NCI-H774 (cell line): Measurements from ENCODE around the gene DLEC1.

Source experiments
- DNase-seq: peaks from one replicate; lab custom pipeline; 2025; lab: John Stamatoyannopoulos, UW

The DLEC1 gene

DNA sequence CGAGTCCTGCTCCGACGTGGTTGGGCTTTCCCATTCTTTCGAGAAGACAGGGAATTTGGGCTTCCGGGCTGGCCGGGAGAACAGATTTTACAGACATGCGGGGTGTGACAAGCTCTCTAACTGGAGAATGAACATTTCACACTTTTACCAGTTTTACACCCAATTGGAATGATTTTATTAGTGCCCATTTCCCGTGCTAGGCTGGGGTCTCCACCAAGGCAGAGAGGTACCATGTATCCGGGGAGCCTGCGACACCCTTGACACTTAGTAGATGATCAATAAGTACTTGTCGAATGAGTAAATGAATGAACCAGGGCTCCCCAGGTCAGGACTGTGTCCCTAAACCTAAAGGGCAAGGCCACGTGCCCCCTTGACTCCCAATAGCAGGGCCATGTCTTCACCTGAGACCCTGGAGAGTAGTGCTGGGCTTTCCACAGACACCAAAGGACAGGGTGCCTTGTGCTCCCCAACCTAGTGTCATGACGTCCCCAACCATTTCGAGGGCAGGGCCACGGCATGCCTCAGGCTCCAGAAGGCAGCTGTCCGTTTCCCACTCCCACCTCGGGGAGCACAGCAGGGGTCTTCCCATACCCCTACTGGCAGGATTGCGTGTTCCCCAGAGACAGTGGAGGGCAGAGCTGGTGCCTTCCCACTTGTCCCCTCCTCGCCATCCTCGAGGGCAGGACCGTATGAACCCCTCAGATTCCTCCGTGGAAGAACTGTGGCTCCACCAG is 98.8 kb downstream of the DLEC1 start:
- DNase-seq = no peak

DNA sequence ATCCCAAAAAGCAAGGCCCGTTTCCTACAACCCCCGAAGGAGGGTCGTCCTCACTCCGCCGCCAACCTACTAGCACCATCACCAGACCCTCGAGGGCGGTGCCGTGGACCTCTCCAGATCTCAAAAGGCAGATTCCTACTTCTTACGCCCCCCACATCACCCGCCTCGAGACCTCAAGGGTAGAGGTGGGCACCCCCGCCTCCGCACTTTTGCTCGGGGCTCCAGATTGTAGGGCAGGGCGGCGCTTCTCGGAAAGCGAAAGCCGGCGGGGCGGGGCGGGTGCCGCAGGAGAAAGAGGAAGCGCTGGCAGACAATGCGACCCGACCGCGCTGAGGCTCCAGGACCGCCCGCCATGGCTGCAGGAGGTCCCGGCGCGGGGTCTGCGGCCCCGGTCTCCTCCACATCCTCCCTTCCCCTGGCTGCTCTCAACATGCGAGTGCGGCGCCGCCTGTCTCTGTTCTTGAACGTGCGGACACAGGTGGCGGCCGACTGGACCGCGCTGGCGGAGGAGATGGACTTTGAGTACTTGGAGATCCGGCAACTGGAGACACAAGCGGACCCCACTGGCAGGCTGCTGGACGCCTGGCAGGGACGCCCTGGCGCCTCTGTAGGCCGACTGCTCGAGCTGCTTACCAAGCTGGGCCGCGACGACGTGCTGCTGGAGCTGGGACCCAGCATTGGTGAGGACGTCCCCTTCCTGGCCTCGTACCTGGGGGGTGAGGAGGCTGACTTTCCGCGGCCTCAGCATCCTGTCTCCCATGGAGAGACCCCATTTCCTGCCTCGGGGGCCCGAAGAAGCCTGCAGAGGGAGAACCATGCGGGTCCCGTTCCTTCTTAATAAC is 99.6 kb downstream of the DLEC1 start, which contains the start of gene MYD88:
TSS of gene MYD88 (plus strand) at position 313 of the 842 bp plus-strand sequence. CDS start at position 353, 40 bp downstream.
- peak; percentile 4 for DNase-seq

DNA sequence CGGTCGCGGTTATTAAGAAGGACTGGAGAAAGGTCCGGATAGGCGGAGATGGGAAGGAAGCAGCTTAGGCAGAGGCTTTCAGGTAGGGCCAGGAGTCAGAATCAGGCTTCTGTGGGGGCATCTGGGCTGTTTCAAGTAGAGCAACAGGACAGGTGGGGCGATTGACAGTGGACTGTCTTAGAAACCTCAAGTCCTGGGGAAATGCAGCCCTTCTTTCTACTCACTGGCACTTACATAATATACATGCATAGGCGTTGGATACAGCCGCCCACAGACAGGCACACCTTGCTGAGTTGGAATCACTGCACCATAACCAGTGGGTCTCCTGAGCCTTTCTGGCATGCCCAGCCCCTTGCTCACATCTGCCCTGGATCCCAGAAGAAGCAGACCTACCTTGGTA is 100.2 kb downstream of the DLEC1 start:
- no peak for DNase-seq

DNA sequence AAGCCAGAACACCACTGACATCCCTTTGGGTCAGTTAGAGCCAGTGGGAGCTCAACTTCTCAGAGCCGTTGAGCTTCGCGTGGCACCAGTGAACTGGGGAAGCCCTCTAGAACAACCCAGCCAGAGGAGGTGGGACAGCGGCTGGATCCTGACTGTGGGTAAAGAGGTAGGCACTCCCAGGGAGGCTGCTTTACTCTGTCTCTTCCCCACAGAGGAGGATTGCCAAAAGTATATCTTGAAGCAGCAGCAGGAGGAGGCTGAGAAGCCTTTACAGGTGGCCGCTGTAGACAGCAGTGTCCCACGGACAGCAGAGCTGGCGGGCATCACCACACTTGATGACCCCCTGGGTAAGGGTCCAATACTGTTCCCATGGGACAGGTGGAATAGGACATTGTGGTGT is 100.6 kb downstream of the DLEC1 start:
- no peak for DNase-seq

DNA sequence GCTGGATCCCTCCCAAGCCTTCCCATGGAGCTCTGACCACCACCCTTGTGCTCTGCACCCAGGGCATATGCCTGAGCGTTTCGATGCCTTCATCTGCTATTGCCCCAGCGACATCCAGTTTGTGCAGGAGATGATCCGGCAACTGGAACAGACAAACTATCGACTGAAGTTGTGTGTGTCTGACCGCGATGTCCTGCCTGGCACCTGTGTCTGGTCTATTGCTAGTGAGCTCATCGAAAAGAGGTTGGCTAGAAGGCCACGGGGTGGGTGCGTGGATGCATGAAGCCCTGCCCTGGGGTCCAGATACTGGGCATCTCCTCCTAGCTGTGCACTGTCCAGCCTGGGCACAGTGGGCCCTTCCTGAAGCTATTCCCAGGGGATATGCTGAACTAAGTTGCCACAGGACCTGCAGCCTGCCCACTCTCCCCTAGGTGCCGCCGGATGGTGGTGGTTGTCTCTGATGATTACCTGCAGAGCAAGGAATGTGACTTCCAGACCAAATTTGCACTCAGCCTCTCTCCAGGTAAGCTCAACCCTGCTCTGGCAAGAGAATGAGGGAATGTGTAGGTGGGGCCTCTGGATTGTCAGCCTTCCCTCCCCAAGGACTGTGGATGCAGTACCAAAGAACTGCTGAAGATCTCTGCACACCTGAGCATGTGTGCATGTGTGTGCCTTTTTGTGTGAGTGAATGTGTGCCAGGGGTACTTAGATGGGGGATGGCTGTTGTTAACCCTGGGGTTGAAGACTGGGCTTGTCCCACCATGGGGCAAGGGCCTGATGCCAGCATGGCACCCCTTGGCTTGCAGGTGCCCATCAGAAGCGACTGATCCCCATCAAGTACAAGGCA is 101.5 kb downstream of the DLEC1 start:
- DNase-seq = no peak

DNA sequence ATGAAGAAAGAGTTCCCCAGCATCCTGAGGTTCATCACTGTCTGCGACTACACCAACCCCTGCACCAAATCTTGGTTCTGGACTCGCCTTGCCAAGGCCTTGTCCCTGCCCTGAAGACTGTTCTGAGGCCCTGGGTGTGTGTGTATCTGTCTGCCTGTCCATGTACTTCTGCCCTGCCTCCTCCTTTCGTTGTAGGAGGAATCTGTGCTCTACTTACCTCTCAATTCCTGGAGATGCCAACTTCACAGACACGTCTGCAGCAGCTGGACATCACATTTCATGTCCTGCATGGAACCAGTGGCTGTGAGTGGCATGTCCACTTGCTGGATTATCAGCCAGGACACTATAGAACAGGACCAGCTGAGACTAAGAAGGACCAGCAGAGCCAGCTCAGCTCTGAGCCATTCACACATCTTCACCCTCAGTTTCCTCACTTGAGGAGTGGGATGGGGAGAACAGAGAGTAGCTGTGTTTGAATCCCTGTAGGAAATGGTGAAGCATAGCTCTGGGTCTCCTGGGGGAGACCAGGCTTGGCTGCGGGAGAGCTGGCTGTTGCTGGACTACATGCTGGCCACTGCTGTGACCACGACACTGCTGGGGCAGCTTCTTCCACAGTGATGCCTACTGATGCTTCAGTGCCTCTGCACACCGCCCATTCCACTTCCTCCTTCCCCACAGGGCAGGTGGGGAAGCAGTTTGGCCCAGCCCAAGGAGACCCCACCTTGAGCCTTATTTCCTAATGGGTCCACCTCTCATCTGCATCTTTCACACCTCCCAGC is 102.4 kb downstream of the DLEC1 start:
- DNase-seq = no peak

DNA sequence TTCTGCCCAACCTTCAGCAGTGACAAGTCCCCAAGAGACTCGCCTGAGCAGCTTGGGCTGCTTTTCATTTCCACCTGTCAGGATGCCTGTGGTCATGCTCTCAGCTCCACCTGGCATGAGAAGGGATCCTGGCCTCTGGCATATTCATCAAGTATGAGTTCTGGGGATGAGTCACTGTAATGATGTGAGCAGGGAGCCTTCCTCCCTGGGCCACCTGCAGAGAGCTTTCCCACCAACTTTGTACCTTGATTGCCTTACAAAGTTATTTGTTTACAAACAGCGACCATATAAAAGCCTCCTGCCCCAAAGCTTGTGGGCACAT is 102.9 kb downstream of the DLEC1 start:
- no peak for DNase-seq

DNA sequence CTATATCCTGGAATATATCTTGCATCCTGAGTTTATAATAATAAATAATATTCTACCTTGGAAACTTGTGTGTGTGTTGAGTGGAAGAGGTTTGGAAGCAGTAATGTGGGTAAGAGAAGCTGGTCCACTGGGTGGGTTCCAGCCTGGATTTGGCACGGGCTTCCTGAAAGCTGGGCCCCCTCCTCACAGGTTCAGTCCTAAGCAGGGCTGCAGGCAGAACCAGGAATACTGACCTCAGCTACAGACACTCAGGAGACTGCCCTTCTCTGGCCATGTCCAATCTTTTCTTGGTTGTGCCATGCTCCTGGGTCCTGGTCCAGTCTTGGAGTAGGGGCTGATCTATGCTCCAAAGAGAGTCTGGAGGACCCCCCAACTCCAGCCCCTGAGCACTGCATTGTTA is 104.0 kb downstream of the DLEC1 start:
- no peak for DNase-seq

DNA sequence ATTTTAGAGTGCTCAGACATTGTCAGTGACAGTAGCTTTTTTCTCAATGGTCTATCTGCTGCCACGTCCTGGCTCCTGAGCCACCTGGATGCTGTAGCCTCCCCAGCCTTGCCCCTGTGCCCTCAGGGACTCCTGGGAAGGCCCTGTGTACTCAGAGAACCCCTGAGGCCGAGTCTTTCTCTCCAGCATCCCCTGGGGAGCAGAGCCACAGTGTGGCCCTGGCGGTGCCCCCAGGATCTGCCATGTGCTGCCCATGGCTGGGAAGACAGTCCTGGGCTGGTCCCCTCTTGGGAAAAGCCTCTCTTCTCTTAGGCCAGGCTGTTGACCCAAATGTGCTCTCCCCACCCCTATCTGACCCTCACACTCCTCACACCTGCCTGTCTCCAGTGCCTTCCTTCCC is 104.5 kb downstream of the DLEC1 start:
- no peak for DNase-seq

DNA sequence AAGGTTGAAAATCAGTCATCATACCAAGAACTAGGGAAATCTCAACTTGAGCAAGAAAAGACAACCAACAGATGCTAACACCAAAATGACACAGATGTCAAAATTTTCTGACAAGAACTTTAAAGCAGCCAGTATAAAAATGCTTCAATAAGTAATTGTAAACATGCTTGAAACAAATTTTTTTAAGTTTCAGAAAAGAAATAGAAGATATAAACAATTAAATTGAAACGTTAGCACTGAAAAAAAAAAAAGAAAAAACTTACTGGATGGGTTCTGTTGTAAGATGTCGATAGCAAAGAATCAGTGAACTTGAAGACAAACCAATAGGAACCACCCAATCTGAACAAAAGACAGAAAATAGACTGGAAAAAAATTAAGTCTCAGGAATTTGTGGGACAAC is 107.5 kb downstream of the DLEC1 start:
- DNase-seq = no peak

DNA sequence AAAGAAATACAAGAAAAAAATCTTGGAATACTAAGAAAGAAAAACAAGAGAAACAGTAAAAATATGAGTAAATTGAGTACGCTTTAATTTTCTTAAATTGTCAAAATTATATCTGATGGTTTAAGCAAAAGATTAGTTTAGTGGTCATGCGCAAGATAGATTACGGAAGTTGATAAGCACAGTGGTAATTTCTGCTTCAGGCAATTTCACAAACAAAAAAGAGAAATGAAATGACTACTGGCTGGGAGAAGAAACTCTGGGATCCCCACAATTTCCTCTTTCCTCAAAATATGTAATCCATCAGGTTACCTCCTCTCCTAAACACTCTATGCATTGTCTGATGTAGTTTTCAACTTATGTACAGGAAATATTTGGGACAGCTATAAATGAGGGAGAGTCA is 108.4 kb downstream of the DLEC1 start:
- no peak for DNase-seq

DNA sequence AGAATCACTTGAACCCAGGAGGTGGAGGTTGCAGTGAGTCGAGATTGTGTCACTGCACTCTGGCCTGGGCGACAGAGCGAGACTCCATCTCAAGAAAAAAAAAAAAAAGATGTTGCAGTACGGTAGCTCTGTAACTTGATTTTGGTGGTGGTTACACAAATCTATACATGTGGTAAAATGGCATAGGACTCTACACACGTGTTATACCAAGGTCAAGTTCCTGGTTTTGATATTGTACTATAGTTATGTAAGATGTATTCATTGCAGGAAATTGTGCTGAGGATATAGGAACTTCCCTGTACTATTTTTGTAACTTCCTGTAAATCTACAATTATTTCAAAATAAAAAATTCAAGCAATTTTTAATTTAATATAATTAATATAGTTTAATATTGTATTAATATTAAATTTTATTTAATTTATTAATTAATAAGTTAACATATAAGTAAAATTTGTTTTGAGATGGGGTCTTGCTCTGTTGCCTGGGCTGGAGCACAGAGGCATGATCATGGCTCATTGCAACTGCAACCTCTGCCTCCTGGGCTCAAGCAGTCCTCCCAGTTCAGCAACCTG is 109.4 kb downstream of the DLEC1 start:
- DNase-seq = no peak

DNA sequence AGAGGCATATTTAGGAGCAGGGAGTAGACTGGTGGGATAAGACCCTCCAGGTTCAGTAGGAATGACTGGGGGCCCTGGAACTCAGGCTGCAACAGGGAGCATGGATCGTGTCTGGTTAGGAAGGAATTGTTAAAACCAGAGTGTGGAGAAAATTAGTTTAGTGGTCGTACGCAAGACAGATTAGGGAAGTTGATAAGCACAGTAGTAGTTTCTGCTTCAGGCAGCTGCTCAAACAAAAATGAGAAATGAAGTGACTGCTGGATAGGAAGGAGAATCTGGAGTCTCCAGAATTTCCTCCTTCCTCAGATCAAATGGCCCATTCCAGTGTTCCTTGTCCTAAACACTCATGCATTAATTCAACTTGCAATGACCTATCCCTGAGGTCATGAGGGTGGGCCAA is 110.7 kb downstream of the DLEC1 start:
- DNase-seq = no peak

DNA sequence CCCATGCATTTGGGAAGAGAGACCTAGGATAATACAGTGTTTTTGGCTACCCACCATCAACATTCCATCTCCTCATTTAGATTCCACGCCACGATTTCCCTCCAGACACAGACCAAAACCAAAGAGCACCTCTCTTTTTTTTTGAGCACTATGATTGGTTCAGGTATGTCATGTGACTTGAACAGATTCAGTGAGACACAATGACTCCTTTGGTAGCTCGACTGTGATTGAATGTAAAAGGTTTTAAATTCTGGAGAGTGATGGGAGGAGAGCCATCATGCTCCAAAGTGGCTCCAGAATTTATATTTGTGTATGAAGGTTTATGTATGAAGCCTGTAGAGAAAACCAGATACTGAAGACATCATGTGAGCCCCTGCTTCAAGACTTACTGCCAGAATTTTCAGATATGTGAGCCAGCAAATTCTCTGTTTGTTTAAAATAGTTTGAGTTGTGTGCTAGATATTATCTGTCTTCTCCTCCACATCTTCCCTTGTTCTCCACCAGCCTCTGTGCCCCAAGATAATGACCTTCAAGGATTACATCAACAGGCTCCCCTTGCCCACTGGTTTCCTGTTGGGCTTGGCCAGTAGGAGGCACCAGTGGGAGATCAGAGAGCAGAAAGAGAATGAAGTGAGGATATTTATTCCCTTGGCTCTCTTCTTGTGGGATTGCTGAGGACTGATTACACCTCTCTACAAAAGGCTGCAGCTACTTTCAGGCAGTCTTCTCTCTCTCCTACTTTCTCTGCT is 111.9 kb downstream of the DLEC1 start:
- DNase-seq = no peak

DNA sequence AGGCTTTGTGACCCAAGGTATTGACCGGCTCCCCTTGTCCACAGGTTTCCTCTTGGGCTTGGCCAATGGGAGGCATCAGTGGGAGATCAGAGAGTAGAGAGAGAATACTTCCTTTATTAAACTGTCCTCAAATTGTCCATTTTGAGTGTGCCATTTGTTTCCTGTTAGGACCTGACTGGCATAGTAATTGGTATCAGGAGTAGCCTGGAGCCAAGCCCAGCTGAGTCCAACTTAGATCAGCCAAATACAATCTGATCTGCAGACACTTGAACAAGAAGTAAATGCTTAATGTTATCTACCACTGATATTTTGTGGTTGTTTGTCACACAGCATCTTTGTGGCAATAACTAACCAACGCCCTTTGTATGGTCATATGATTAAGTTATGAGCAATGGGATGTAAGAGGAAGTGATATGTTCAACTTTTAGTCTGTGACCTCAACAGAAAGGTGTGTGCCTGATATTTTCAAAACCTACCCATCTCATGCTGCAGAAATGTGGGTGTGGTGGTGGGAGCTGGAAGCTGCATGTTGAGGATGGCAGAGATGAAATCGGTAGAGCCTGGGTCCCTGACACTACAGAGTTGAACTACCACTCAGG is 112.8 kb downstream of the DLEC1 start:
- no peak for DNase-seq

DNA sequence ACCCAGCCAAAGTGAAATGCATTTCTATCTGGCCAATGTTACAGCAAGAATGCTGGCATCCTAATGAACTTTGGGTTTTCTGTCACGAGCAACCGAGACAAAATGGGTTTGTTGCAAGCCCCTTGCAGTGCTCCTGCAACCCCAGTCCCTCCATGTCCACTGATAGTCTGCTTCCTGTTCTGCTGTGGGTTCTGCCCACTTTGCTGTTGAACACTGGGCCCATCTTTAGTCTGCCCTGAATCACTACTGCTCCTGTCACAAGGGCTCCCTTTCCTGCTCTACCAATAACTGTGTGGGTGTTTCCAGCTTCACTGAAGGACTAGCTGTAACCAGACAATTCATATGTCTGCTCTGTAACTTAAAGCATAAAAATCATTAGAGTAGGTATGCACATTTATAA is 113.6 kb downstream of the DLEC1 start:
- no peak for DNase-seq

DNA sequence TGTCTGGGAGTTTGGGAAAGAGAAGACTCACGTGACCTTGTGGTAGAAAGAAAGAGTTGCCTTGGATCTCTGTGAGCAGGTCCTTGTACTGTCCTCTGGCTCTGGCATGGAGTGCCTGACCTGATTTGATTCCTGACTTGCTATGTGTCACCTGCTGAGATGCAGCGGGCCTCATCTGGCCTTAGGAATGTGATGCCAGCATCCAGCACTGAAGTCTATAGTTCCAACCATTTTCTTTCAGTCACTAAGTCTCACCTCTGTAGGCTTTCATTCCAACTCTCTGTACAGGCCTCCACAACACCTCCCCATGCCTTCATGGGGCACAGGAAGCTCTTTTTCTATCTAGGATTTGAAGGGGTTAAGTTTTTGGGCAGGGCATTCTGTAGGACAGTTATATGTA is 114.2 kb downstream of the DLEC1 start:
- DNase-seq = no peak

DNA sequence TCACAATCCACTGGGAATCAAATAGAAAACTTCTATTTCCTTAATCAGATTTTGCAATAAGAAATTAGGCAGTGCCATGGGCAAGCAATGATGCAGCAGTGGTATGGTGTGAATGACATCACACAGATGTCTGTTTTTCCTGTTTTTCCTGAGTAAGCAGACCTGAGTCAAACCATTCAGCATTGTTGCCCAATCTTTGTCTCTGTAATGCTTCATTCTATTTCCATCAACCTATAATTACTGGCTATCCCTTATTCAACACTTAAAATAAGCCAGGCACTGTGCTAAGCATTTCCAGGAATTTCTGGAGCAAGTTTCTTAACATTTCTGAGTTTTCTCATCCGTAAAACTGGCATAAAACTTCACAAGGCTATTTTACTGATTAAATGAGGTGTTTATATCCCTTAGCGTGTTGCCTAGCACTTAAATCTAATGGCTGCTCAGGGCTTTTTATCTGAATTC is 115.1 kb downstream of the DLEC1 start:
- DNase-seq = no peak

DNA sequence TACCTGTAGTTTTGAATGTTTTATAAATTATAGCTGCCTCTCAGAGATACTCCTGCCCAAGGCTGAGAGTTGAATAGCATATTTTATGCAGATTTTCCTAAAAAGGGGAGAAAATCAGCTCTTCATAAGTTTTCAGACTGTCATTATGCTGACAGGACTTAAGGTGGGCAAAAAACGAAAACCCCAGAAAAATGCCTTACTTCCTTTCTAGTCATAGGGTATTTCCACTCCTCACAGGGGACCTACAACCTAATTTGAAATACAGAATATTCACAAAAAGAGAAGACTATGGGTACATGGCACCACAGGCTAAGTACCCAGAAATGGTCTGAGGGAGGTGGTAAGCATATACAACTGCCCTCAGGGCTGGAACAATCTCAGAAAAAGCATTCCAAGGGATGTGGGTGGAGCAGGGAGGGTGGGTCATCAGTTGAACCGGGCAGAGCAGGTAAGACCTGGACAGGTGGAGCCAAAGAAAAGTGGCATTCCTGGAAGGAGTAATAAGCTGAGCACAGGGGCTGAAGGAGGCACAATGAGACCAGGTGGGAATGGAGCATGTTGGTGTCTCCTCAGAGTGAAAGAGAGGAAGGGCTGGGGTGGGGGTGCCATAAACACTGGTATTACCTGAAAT is 115.7 kb downstream of the DLEC1 start:
- no peak for DNase-seq

DNA sequence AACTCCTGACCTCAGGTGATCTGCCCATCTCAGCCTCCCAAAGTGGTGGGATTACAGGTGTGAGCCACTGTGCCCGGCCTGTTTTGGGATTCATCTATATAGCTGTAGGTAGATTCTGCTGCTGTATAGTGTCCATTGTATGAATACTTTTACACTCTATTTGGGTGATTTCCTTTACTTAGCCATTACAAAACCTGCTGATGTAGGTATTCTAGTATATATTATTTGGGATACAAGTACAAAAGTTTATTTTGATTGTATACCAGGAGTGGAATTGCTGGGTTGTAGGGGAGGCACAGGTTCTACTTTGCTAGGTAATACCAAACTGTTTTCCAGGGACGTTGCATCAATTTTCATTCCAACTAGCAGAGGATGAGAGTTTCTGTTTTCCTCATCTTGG is 116.8 kb downstream of the DLEC1 start:
- no peak for DNase-seq
